B cell (primary cell): ENCODE results near the gene TGFB1. TPM values are rescaled to one million over a fixed set of nuclear protein-coding genes. Genes with fewer than 3 reads are reported as not detected.

Experiments
- ATAC-seq: fragments of 200-7000 bp; cut with Tn5 transposase; one replicate; pipeline ENCODE4 v1.10.0; 2021; ENCODE audit warnings: low read depth, mild to moderate bottlenecking, moderate number of reproducible peaks, moderate library complexity
- CTCF ChIA-PET: fragments of 350-600 bp; sonication (Branson Sonifier 250); formaldehyde crosslinking; loops from one replicate; lab custom pipeline; 2021; ENCODE audit warnings: antibody characterized with exemption, inconsistent platforms; lab: Charles Lee
- POLR2A ChIA-PET: fragments of 350-600 bp; sonication (Branson Sonifier 250); formaldehyde crosslinking; loops from one replicate; lab custom pipeline; 2021; ENCODE audit warnings: antibody characterized with exemption; lab: Charles Lee
- DNase-seq: peaks from one replicate; pipeline ENCODE4 v3.0.0; 2013
- H2AFZ ChIP-seq: 2 replicates; pipeline ENCODE4 v1.6.1; 2012; ENCODE audit warnings: mild to moderate bottlenecking, low read depth, low read length; ENCODE audit not compliant: insufficient read depth, poor library complexity, severe bottlenecking
- H3K27ac ChIP-seq, 2 donors: 1 replicate in 1 of 2; 2 replicates in 1 of 2; pipeline ENCODE4 v1.5.1; 2012 to 2013; ENCODE audit warnings: low read length in 2 of 2, mild to moderate bottlenecking in 2 of 2, moderate library complexity in 1 of 2
- H3K27me3 ChIP-seq, 4 experiments: fragments of 200-600 bp in 1 of 4; sonication (generic) in 1 of 4; replicated peaks in 1 of 4; 1 replicate in 2 of 4; 2 replicates in 2 of 4; pipeline versions ENCODE4 v1.6.1 to v1.7.0; 2013 to 2016; ENCODE audit warnings: low read length in 3 of 4, mild to moderate bottlenecking in 2 of 4, mixed read lengths in 1 of 4, moderate library complexity in 1 of 4; ENCODE audit not compliant: insufficient read depth in 4 of 4, control insufficient read depth in 3 of 4; ENCODE audit errors: control extremely low read depth in 1 of 4
- H3K36me3 ChIP-seq, 2 experiments: replicated peaks in 1 of 2; 1 replicate in 1 of 2; 2 replicates in 1 of 2; pipeline versions ENCODE4 v1.6.1 to v1.7.1; 2013; ENCODE audit warnings: low read length in 1 of 2; ENCODE audit not compliant: insufficient read depth in 2 of 2, control insufficient read depth in 1 of 2; ENCODE audit errors: control extremely low read depth in 1 of 2, extremely low read depth in 1 of 2
- H3K4me1 ChIP-seq, 2 donors: fragments of 200-600 bp in 1 of 2; sonication (generic) in 1 of 2; 1 replicate in 1 of 2; 2 replicates in 1 of 2; pipeline versions ENCODE4 v1.5.1 to v1.6.1; 2013 to 2017; ENCODE audit warnings: low read length in 2 of 2; ENCODE audit not compliant: control insufficient read depth in 2 of 2, insufficient read depth in 2 of 2
- H3K4me2 ChIP-seq: replicated peaks from 2 replicates; pipeline ENCODE3; 2012; ENCODE audit warnings: mild to moderate bottlenecking, low read depth, low read length; ENCODE audit not compliant: poor library complexity, severe bottlenecking
- H3K4me3 ChIP-seq, 5 experiments: fragments of 200-600 bp in 1 of 5; sonication (generic) in 1 of 5; 1 replicate in 3 of 5; 2 replicates in 2 of 5; pipeline versions ENCODE4 v1.5.1 to v1.7.0; 2011 to 2016; ENCODE audit warnings: low read length in 4 of 5, mild to moderate bottlenecking in 4 of 5, low read depth in 2 of 5, control low read depth in 1 of 5, moderate library complexity in 1 of 5; ENCODE audit not compliant: insufficient read depth in 1 of 5; ENCODE audit errors: control extremely low read depth in 1 of 5, extremely low read depth in 1 of 5
- H3K79me2 ChIP-seq: fragments of 200-600 bp; sonication (generic); one replicate; pipeline ENCODE4 v1.6.0; 2016; ENCODE audit warnings: low read length; ENCODE audit not compliant: control insufficient read depth, insufficient read depth
- H3K9ac ChIP-seq: fragments of 200-600 bp; sonication (generic); 2 replicates; pipeline ENCODE4 v1.6.1; 2017; ENCODE audit warnings: mild to moderate bottlenecking, low read length, moderate library complexity
- H3K9me3 ChIP-seq, 3 donors: one replicate each; pipeline versions ENCODE4 v1.6.1 to v1.7.1; 2013; ENCODE audit warnings: low read length in 2 of 3; ENCODE audit not compliant: control insufficient read depth in 2 of 3, insufficient read depth in 1 of 3; ENCODE audit errors: control extremely low read depth in 1 of 3
- H4K20me1 ChIP-seq: 2 replicates; pipeline ENCODE4 v1.6.0; 2012; ENCODE audit warnings: mild to moderate bottlenecking, low read length; ENCODE audit not compliant: insufficient read depth, control insufficient read depth, poor library complexity, severe bottlenecking
- H3K27ac Mint-ChIP-seq: one replicate; pipeline ENCODE4 v1.8.0; 2021; ENCODE audit warnings: mixed read lengths
- H3K27me3 Mint-ChIP-seq: one replicate; pipeline ENCODE4 v1.8.0; 2021; ENCODE audit warnings: mixed read lengths
- H3K4me1 Mint-ChIP-seq: one replicate; pipeline ENCODE4 v1.8.0; 2021; ENCODE audit warnings: mixed read lengths
- H3K4me3 Mint-ChIP-seq: one replicate; pipeline ENCODE4 v1.8.0; 2021; ENCODE audit warnings: mixed read lengths
- H3K9me3 Mint-ChIP-seq: one replicate; pipeline ENCODE4 v1.8.0; 2022; ENCODE audit warnings: mixed read lengths; ENCODE audit not compliant: insufficient read depth
- EZH2 ChIP-seq: IDR thresholded peaks from 2 replicates; pipeline ENCODE4 v1.6.1; 2012; ENCODE audit warnings: borderline replicate concordance, low read depth, mild to moderate bottlenecking, moderate library complexity, low read length; ENCODE audit not compliant: insufficient read depth, poor library complexity, severe bottlenecking
- WGBS: methylation state at CpG from one replicate; pipeline ENCODE4 v1.1.5; 2013; ENCODE audit warnings: missing lambda C conversion rate; ENCODE audit not compliant: insufficient coverage; 5-methylcytosine and 5-hydroxymethylcytosine counted together
- intact Hi-C: fragments of 100-400 bp; cut with micrococcal nuclease; formaldehyde crosslinking; loops from one replicate; pipeline ENCODE4 v1.10.0; 2022
- polyA plus RNA-seq: library from polyadenylated mRNA; depleted of rRNA; stranded (reverse); fragments of >200 nt; gene quantifications from 2 replicates; pipeline ENCODE4 v1.2.3, GENCODE V29; 2012
- total RNA-seq, 2 donors: library from RNA; stranded (reverse); fragments of 120-200 nt in 1 of 2; gene quantifications; 1 replicate in 1 of 2; 2 replicates in 1 of 2; pipeline versions ENCODE4 v1.2.3 to v1.2.4, GENCODE V29; 2013 to 2022
- TF ChIP-seq, protein P1 (sequence below): fragments of 200-600 bp; IDR thresholded peaks from one replicate; pipeline ENCODE4 v1.8.0; 2022; ENCODE audit warnings: antibody characterized with exemption, mild to moderate bottlenecking

The TGFB1 gene
- total and polyA plus RNA-seq, 2 donors (not counting 1 experiment from before 2014, with no cell fraction given) = 109 to 120 TPM

DNA sequence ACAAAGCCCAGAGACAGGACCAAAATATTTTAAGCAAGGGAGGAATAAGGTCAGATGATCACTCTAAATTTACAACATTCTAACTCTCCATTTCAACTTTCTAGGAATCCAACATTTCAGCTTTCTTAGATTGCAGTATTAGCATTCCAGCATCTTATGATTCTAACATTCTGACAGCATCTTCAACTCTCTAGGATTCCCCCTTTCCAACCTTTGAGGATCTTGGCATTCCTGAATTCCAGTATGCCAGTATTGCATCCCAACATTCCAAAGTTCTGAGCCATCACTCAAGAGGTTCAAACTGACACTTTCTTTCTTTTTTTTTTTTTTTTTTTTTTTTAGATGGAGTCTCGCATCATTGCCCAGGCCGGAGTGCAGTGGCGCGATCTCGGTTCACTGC lies 13.8 kb downstream of the TGFB1 start:
- 100% methylated on average over 4 of the region's 5 CpGs for WGBS
- peaks cover 42% of the 10 kb centered on the region for H3K4me1 Mint-ChIP-seq
- ATAC-seq (no peak), DNase-seq (no peak)
- TF ChIP-seq, protein P1, sequence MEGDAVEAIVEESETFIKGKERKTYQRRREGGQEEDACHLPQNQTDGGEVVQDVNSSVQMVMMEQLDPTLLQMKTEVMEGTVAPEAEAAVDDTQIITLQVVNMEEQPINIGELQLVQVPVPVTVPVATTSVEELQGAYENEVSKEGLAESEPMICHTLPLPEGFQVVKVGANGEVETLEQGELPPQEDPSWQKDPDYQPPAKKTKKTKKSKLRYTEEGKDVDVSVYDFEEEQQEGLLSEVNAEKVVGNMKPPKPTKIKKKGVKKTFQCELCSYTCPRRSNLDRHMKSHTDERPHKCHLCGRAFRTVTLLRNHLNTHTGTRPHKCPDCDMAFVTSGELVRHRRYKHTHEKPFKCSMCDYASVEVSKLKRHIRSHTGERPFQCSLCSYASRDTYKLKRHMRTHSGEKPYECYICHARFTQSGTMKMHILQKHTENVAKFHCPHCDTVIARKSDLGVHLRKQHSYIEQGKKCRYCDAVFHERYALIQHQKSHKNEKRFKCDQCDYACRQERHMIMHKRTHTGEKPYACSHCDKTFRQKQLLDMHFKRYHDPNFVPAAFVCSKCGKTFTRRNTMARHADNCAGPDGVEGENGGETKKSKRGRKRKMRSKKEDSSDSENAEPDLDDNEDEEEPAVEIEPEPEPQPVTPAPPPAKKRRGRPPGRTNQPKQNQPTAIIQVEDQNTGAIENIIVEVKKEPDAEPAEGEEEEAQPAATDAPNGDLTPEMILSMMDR = no peak
- TF ChIP-seq EZH2 = no peak
- Histone ChIP-seq H3K27ac (no peak overlapping the region), H4K20me1 (peaks cover 64% of the 10 kb centered on the region), H3K4me3 (no peak overlapping the region), H3K79me2 (peaks cover 85% of the 10 kb centered on the region), H3K9me3 (no peaks in the 10 kb centered on the region), H3K27me3 (no peaks in the 10 kb centered on the region), H3K4me1 (peaks cover 22 to 42% of the 10 kb centered on the region in 2 donors), H2AFZ (no peak overlapping the region), H3K36me3 (peaks cover 14 to 64% of the 10 kb centered on the region in 2 experiments), H3K9ac (no peak overlapping the region), H3K4me2 (no peak overlapping the region)
- CTCF ChIA-PET = interaction anchor here (2.5 kb wide), 1 partner anchor 11 kb away, joined by 7 read pairs; no protein-coding TSS in a partner anchor
- POLR2A ChIA-PET = interaction anchor here (0.7 kb wide), 1 partner anchor 11 kb away, joined by 4 read pairs; no protein-coding TSS in a partner anchor
- H3K9me3 Mint-ChIP-seq = no peaks in the 10 kb centered on the region
- H3K4me3 Mint-ChIP-seq = no peak overlapping the region
- H3K27me3 Mint-ChIP-seq = no peaks in the 10 kb centered on the region
- intact Hi-C loops = no loop called here
- no peak overlapping the region for H3K27ac Mint-ChIP-seq

DNA sequence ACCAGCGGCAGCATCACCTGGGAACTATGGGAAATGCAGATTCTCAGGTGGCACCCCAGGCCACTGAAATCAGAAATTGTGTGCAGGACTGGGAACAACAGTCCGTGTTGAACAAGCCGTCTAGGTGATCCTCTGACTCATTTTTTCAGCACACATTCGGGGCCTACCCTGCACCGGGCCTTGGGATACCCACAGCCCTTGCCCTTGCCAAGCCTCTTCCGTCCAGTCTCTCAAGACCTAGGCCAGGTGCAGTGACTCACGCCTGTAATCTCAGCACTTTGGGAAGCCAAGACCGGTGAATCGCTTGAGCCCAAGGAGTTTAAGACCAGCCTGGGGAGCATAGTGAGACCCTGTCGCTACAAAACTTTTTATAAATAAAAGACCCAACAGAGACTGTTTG lies 18.3 kb downstream of the TGFB1 start:
- H3K4me3 ChIP-seq = no peak overlapping the region
- intact Hi-C loops = no loop called here
- TF ChIP-seq EZH2 = no peak
- TF ChIP-seq, protein P1 = no peak
- ATAC-seq (no peak), DNase-seq (no peak)
- H3K36me3 ChIP-seq = peaks cover 7 to 60% of the 10 kb centered on the region in 2 experiments
- 87% methylated on average over 9 of the region's 10 CpGs for whole genome bisulfite sequencing
- no peak overlapping the region for H3K9ac ChIP-seq
- no peaks in the 10 kb centered on the region for H3K27me3 Mint-ChIP-seq
- peaks cover 17 to 28% of the 10 kb centered on the region in 2 donors for H3K4me1 ChIP-seq
- no peaks in the 10 kb centered on the region for H3K9me3 Mint-ChIP-seq
- H3K9me3 ChIP-seq = no peaks in the 10 kb centered on the region
- H3K4me3 Mint-ChIP-seq = peak overlapping the region; percentile 52
- H4K20me1 ChIP-seq = peaks cover 66% of the 10 kb centered on the region
- H2AFZ ChIP-seq = no peak overlapping the region
- H3K27me3 ChIP-seq = no peaks in the 10 kb centered on the region
- H3K79me2 ChIP-seq = peaks cover 62% of the 10 kb centered on the region
- POLR2A ChIA-PET = interaction anchor here (0.7 to 1.4 kb wide), 3 partner anchors 8 to 610 kb away, joined by 4 to 7 read pairs (median 5); no protein-coding TSS in a partner anchor
- H3K4me2 ChIP-seq = peak overlapping the region; percentile 63
- H3K27ac Mint-ChIP-seq = peak overlapping the region; percentile 50
- peaks cover 39% of the 10 kb centered on the region for H3K4me1 Mint-ChIP-seq
- peak overlapping the region; percentile 1 to 83 for H3K27ac ChIP-seq
- CTCF ChIA-PET = interaction anchor here (0.9 to 2.9 kb wide), 2 partner anchors 13 to 16 kb away, joined by 3 to 9 read pairs; no protein-coding TSS in a partner anchor
